Measurements from ENCODE around the gene TFF3.
"Not testable (repeated sequence)": the region's sequence is repeated elsewhere in the genome, so short reads cannot be mapped to it uniquely, and the experiment has no call there.

The TFF3 gene

GRCh38 chr21:42296501-42296900 is 18.7 kb downstream of the TFF3 start:
- H3K4me3 ChIP-seq (ENCODE audit: low read depth, low read length): no peak overlapping the region
- no peak for TF ChIP-seq CTCF (IDR thresholded peaks at IDR 0.05; ENCODE audit: low read depth, low read length)

DNA sequence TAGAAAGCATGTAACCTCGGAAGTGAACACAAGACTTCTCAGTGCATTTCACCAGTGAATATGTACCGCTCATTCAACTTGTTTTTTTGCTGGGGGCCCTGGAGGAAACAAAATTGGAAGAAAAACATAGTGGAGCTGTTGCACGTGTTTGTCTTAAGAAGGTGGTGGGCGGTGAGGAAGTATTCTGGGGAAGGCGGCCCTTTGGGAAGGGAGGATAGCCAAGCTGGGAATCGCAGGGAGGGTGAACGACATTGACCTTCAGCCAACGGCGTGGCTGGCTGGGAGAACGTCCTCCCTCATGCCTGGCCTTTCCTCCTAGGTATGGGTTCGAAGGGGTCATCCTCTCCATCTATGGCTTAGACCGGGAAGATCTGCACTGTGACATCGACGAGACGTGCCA is 19.4 kb downstream of the TFF3 start:
- TF ChIP-seq CTCF (IDR thresholded peaks at IDR 0.05; ENCODE audit: low read depth, low read length): no peak
- no peak overlapping the region for H3K4me3 ChIP-seq (ENCODE audit: low read depth, low read length)

DNA sequence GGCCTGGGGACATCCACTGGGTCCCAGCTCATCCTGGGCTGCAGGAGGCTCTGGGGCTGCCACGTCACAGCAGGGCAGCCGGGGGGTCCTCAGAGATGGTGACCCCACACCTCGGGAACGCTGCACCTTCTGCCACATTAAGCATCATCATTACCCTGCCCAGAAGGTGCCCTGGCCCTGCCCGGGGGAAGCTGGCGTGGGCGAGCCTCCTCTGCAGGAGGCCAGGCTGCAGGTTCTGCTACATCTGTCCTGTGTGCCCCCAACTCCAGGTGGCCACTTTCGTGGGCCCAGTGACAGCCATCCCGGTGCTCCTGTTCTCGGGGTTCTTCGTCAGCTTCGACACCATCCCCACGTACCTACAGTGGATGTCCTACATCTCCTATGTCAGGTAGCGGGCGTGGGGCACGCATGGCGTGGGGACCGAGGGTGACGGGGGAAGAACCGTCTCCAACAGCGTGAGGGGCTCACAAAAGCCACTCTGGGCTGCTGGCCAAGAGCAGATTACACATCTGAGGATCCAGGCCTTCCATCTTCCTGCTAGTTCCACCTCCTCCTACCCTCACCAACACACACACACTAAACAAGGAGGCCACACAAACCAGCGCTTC is 20.8 kb downstream of the TFF3 start:
- no peak overlapping the region for H3K4me3 ChIP-seq (ENCODE audit: low read depth, low read length)
- no peak for TF ChIP-seq CTCF (IDR thresholded peaks at IDR 0.05; ENCODE audit: low read depth, low read length)

- TF ChIP-seq CTCF (IDR thresholded peaks at IDR 0.05; ENCODE audit: low read depth, low read length): no peak
These were observed 21.4 kb downstream of the TFF3 start for GRCh38 chr21:42293649-42294272.

GRCh38 chr21:42292563-42293142 is 22.6 kb downstream of the TFF3 start:
- H3K4me3 ChIP-seq (ENCODE audit: low read depth, low read length): not testable (repeated sequence)

More at GRCh38 chr21:42293649-42294272, 21.4 kb downstream of the TFF3 start:
- no peak overlapping the region for H3K4me3 ChIP-seq (ENCODE audit: low read depth, low read length)

GRCh38 chr21:42291751-42292562 is 23.3 kb downstream of the TFF3 start:
- no peak overlapping the region for H3K4me3 ChIP-seq (ENCODE audit: low read depth, low read length)
- no peak for TF ChIP-seq CTCF (IDR thresholded peaks at IDR 0.05; ENCODE audit: low read depth, low read length)

DNA sequence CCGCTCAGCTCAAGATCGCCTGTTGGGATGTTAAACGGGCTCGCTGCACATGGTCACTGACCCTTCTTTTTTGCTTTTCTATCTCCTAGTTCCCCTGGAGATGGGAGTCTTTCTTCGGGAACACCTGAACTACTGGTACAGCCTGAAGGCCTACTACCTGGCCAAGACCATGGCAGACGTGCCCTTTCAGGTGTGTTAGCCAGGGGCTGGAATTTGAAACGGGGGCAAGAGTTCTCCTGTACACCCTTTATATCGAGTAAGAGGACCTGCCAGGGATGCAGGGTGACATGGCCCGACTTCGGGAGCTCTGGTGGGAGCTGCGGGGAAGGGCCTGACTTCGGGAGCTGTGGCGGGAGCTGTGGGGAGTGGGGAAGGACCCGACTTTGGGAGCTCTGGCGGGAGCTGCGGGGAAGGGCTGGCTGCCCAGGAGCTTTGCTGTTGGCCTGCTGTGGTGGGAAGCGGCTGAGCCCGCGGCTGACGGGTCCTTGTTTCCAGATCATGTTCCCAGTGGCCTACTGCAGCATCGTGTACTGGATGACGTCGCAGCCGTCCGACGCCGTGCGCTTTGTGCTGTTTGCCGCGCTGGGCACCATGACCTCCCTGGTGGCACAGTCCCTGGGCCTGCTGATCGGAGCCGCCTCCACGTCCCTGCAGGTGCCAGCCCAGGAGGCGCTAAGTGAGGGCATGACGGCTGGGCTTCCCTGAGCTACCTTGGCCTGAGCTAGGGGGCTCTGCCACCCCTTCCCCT is 24.0 kb downstream of the TFF3 start:
- TF ChIP-seq CTCF (IDR thresholded peaks at IDR 0.05; ENCODE audit: low read depth, low read length): no peak
- H3K4me3 ChIP-seq (ENCODE audit: low read depth, low read length): no peak overlapping the region
